ENCODE measurements around the gene SLC29A2.
A peak's percentile ranks its signal among the peaks of the same experiment; 100 is the strongest.
"Not testable (repeated sequence)": the region's sequence is repeated elsewhere in the genome, so short reads cannot be mapped to it uniquely, and the experiment has no call there.

The SLC29A2 gene

DNA sequence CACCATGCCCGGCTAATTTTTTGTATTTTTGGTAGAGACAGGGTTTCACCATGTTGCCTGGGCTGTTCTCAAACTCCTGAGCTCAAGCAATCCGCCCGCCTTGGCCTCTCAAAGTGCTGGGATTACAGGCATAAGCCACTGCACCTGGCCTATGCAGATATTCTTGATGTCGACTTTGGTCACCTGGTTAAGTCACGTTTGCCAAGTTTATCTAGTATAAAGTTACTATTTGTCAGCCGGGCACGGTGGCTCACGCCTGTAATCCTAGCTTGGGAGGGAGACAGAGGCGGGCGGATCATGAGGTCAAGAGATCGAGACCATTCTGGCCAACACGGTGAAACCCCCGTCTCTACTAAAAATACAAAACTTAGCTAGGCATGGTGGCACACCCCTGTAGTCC is 12.8 kb upstream of the SLC29A2 start:
- DNase-seq: not testable (repeated sequence)

DNA sequence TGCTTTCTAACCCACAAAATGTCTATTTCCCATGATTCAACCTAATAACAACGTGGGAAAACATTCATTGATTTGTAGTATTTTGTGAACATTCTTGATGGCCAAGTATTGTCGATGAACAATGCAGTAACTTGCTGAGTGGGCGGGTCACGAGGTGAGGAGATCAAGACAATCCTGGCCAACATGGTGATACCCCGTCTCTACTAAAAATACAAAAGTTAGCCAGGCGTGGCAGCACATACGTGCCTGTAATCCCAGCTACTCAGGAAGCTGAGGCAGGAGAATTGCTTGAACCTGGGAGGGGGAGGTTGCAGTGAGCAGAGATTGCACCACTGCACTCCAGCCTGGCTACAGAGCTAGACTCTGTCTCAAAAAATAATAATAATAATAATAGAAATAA is 8.7 kb upstream of the SLC29A2 start:
- peak in 1 of 2 donors; percentile 16 for DNase-seq

- DNase-seq: not testable (repeated sequence)
Observed at GRCh38 chr11:66373690-66374287, 2.2 kb upstream of the SLC29A2 start.

DNA sequence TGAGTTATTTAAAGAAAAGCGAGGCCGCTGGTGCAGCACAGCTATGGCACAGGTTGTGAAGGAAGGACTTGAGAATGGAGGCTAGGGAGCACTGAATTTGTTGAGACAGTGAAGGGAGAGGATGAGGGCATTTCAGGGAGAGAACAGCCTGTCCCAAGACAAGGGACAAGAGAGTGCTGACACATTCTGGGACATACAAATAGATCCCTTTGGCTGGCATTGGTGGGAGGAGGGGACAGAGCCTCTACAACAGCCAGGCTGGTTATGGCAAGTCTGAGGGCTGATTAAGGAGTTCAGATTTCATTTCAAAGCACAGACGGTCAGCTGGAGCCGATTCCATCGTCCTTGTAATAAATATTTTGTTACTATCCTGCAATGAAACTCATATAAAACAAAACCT is 1.7 kb upstream of the SLC29A2 start:
- DNase-seq: no peak

GRCh38 chr11:66369073-66369894 is 2.3 kb downstream of the SLC29A2 start:
- DNase-seq: no peak

- DNase-seq: no peak
Observed at GRCh38 chr11:66368484-66368883, 3.1 kb downstream of the SLC29A2 start.

- DNase-seq: no peak
Observed at GRCh38 chr11:66367561-66368312, 3.8 kb downstream of the SLC29A2 start.

GRCh38 chr11:66366844-66367477 is 4.6 kb downstream of the SLC29A2 start:
- no peak for DNase-seq

- no peak for DNase-seq
Observed at GRCh38 chr11:66365711-66366619, 5.6 kb downstream of the SLC29A2 start.

GRCh38 chr11:66365166-66365565 is 6.4 kb downstream of the SLC29A2 start:
- DNase-seq: no peak

DNA sequence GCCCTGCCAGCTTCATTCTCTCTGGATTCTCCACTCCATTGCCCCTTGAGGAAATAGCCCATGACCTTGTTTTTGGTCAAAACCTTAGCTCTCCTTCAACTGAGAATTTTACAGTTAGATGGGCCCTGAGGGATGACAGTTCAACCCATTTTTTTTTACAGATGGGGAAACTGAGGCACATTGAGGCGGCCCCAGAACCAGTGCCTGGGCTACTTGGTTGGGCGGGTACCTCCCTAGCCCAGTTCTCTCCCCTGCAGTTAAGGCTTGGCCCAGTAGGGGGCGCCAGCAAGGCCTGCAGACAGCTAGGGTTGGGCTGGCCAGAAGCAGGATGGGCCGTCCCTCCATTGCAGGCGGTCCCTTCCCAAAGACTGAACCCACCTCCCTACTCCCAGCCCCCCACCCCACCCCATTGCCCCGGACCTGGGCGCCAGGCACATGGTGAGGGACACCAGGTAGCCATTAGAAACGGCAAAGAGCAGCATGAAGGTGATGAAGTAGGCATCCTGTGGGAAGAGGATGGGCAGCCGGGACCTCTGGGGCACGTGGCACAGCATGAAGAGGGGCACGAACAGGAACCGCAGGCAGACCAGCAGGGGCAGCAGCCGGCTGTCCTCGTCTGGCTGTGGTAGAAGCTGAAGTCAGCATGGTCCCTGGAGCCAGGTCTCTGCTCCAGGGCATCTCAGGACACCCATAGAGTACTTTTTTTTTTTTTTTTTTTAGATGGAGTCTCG is 7.6 kb downstream of the SLC29A2 start:
- peak in 1 of 2 donors; percentile 86 for DNase-seq

- no peak for DNase-seq
Observed at GRCh38 chr11:66363187-66363601, 8.4 kb downstream of the SLC29A2 start.

DNA sequence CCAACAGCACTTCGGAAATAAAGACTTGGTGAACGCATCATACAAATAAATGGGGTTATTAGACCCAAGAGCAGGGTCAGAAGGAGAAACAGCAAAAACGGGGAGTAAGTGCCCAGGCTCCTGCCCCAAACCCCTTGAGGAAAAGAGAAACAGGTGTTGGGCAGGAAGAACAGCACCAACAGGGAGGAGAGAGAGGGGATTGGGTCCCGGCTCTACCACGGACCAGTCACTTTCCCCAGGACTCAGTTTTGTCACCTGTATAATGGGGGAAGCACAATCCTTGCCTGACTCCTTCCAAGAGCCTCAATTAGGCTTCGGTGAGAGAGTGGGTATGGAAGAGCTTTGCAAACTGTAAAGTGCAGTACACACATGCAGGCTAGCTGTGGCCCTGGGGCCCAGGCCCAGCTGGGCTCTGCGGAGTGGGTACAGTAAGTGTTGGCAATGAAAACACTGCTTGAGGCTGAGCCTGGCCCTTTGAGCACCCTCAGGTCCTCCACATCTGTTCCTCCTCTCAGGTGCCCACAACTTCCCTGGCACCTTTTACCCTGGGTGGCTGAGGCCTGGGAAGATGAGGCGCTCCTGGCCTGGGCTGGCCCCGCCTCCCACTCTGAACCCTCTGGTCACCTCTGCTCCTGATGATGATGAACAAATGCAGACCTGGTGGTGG is 8.9 kb downstream of the SLC29A2 start:
- DNase-seq: no peak

DNA sequence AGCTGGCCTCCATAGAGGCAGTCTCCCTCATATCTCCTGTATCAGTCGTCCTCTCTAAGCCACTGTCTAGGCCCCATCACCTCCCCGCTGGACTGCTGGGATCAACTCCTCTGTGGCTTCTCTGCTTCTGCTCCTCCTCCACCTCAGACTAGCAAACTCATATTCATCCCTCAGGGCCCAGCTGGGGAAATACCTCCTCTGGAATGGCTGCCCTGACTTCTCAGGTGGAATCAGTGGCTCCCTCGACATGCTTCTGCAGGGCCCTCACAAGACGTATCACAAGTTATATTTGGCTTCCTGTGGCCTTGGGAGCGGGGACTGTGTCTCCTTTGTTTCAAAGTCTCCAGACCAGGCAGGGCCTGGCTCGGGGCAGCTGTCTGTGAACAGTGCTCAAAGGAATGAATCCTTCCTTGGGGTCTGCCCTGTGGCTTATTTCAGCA is 10.0 kb downstream of the SLC29A2 start:
- DNase-seq: no peak

DNA sequence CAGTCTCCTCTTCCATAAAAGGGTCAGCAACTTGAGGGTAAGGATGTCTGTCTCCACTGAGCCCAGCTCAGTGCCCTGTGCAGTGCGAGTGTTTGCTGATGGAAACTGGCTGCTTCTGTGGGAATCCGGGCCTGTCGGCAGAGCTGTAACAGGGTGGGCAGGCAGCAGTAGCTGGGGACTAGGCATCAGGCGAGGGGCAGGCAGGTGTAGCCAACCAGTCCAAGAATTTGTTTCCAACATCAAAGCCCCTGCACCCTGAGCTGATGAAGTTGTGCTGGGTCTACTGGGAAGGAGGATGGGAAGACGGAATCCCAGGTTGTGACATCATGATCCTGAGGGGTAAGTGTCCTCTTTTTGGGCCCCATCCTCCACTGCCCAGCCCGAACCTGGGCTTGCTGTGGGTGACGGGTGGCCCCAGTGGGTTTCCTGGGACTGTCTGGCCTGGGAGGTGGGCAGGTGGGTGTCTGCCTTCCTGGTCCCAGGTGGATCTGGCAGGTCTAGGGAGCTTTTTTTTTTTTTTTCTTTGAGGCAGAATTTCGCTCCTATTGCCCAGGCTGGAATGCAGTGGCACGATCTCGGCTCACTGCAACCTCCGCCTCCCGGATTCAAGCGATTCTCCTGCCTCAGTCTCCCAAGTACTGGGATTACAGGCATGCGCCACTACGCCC is 11.0 kb downstream of the SLC29A2 start:
- no peak for DNase-seq

- no peak for DNase-seq
Observed at GRCh38 chr11:66359662-66360087, 11.9 kb downstream of the SLC29A2 start.

DNA sequence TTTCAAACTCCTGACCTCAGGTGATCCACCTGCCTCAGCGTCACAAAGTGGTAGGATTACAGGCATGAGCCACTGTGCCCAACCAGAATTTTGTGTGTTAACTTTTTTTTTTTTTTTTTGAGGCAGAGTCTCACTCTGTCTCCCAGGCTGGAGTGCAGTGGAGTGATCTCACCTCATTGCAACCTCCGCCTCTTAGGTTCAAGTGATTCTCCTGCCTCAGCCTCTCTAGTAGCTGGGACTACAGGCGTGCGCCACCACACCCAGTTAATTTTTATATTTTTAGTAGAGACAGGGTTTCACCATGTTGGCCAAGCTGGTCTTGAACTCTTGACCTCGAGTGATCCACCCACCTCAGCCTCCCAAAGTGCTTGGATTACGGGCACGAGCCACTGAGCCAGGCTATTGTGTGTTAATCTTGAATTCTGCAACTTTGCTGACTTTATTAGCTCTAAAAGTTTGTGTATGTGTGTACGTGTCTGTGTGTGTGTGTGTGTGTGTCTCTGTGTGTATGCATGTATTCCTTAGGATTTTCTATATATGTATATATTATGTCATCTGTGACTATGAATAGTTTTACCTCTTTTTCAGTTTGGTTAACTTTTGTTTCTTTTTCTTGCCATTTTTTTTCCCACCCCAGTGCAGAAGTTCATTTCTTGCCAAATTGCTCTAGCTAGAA is 20.9 kb downstream of the SLC29A2 start:
- DNase-seq: not testable (repeated sequence)

- no peak for DNase-seq
Observed at GRCh38 chr11:66349084-66349386, 22.5 kb downstream of the SLC29A2 start.

DNA sequence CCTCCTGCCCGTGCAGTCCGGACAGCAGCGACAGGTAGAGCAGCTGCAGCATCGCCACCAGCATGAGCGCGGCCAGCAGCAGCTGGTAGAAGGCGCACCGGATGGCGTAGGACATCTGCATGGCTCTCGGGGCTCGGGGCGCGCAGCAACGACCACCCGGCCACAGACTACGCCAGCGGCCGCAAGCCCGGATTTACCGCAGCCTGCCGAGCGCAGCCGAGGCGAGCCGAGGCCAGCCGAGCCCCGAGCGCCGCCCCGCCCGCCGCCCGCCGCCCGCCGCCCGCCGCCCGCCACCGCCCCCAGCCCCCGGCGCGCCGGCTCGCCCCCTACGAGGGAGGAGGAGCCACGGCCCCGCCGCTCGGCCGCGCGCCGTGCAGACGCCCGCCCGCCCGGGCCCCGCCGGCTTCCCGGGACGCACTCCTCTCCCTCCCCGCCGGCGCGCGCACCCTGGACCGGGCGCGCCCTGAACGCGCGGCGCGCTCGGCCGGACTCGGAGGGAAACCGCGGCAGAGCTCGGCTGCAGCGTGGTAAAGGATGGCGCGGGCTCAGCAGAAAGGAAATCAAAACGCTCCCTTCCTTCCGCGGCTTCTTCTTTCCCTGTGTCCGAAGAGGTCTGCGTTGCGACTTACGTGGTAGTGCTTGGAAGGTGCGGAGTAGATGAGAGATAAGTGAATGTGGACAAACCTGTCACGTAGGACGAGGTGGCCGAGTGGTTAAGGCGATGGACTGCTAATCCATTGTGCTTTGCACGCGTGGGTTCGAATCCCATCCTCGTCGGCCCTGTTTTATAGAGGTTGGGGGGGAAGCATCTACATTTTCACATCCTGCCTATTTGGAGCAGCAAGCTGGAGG is 23.9 kb downstream of the SLC29A2 start, which contains the start of gene B4GAT1:
Gene B4GAT1, minus strand, starts transcription at position 205 of the 852 bp plus-strand sequence. Its CDS starts 84 bp downstream, at position 121.
- peak; percentile 76 to 78 for DNase-seq
